Measurements from ENCODE around the gene GRK6.

GRK6 gene

DNA sequence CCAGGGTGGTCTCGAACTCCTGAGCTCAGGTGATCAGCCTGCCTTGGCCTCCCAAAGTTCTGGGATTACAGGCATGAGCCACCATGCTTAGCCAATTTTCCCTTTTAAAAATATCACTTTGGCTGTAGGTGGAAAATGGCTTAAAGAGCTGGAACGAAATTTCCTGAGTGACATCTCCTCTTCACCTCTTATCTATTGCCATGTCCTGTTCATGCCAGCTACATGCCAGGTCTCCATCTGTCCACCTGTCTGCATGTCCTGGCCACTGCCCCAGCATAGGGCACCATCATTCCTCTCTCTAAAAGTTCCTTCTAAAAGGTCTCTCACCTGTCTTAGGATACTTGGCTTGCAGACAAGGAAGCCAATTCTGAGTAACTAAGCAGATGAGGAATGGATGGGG is 2.8 kb upstream of the GRK6 start:
- TF ChIP-seq, protein P1, sequence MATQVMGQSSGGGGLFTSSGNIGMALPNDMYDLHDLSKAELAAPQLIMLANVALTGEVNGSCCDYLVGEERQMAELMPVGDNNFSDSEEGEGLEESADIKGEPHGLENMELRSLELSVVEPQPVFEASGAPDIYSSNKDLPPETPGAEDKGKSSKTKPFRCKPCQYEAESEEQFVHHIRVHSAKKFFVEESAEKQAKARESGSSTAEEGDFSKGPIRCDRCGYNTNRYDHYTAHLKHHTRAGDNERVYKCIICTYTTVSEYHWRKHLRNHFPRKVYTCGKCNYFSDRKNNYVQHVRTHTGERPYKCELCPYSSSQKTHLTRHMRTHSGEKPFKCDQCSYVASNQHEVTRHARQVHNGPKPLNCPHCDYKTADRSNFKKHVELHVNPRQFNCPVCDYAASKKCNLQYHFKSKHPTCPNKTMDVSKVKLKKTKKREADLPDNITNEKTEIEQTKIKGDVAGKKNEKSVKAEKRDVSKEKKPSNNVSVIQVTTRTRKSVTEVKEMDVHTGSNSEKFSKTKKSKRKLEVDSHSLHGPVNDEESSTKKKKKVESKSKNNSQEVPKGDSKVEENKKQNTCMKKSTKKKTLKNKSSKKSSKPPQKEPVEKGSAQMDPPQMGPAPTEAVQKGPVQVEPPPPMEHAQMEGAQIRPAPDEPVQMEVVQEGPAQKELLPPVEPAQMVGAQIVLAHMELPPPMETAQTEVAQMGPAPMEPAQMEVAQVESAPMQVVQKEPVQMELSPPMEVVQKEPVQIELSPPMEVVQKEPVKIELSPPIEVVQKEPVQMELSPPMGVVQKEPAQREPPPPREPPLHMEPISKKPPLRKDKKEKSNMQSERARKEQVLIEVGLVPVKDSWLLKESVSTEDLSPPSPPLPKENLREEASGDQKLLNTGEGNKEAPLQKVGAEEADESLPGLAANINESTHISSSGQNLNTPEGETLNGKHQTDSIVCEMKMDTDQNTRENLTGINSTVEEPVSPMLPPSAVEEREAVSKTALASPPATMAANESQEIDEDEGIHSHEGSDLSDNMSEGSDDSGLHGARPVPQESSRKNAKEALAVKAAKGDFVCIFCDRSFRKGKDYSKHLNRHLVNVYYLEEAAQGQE (IDR thresholded peaks at IDR 0.05; ENCODE audit: insufficient read depth in 1 of 2, low read depth in 2 of 2, low read length in 2 of 2) = no peak
- TF ChIP-seq TAF1 (IDR thresholded peaks at IDR 0.05; ENCODE audit: borderline replicate concordance, insufficient read depth, low read length) (no peak), FOXP2 (optimal IDR thresholded peaks at IDR 0.05; ENCODE audit: borderline replicate concordance, extremely low read depth, extremely low read length, insufficient read depth) (no peak), POLR2AphosphoS5 (IDR thresholded peaks at IDR 0.05; ENCODE audit: low read depth, low read length) (no peak), SIN3A (IDR thresholded peaks at IDR 0.05; ENCODE audit: borderline replicate concordance, insufficient read depth, low read length) (no peak)

DNA sequence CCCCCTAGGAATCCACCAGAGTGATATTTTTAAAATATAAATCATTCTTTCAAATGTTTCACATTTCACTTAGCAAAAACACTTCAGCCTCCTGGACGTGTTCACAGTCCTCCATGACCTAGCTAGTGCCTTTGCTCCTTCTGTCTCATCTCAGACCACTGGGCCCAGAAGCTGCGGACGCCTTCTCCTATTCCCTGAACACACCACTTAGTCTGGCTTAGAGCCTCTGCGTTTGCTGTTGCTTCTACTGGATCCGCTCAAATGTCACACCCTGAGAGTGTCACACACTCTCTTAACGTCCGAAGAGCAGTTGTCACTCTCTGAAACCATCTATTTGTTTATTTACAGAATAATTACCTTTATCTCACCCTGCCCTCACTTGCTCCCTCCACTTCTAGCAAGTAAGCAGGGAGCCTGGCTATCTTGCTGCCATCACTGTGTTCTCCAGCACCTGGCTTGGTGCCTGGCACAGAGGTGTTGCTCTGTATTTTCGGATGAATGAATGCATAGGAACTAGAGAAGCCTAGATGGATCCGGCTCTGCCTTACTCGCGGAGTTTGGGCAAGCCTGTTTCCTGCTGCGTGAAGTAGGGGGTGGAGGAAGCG is 1.2 kb upstream of the GRK6 start:
- TF ChIP-seq SIN3A (IDR thresholded peaks at IDR 0.05; ENCODE audit: borderline replicate concordance, insufficient read depth, low read length) (no peak), TAF1 (IDR thresholded peaks at IDR 0.05; ENCODE audit: borderline replicate concordance, insufficient read depth, low read length) (no peak), FOXP2 (optimal IDR thresholded peaks at IDR 0.05; ENCODE audit: borderline replicate concordance, extremely low read depth, extremely low read length, insufficient read depth) (no peak), POLR2AphosphoS5 (IDR thresholded peaks at IDR 0.05; ENCODE audit: low read depth, low read length) (no peak)
- TF ChIP-seq, protein P1 (IDR thresholded peaks at IDR 0.05; ENCODE audit: insufficient read depth in 1 of 2, low read depth in 2 of 2, low read length in 2 of 2) = no peak

DNA sequence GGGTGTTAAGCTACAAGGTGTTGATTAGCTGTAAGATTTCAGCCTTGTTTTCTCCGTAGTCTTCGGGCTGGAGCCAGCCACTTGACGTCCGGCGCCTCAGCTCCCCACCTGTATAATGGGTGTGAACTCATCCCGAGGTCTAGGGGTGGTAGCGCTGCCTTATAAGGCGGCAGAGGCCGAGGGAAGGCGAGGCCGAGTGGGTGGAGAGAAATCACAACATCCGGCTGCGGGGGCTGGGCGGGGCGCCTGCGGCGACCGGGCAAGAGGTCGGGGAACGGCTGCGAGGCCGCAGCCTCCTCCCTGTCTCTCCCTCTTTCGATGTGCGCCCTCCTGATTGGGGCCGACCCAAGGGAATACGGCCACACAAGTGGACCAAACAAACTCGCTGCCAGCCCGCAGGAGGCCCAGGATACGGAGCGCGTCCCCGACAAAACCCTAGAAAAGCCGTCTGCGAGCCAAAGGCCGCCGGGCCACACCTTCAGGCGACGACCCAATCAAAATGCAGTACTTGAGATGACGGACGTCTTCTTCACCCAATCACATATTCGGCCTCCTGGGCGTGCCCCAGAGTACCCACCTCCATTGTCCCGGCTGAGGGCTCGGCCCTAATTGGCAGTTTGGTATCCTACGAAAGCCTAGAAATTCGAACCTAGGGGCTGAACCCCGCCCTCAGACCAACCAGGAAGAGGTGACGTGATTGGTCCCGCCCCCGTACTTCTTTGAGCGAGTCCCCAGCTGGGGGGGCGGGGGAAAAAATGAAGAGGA is 493 bp upstream of the GRK6 start:
- TF ChIP-seq SIN3A (IDR thresholded peaks at IDR 0.05; ENCODE audit: borderline replicate concordance, insufficient read depth, low read length) (peak; percentile 77; the same call in 1 of the 2 replicates), POLR2AphosphoS5 (IDR thresholded peaks at IDR 0.05; ENCODE audit: low read depth, low read length) (peak; percentile 78), FOXP2 (optimal IDR thresholded peaks at IDR 0.05; ENCODE audit: borderline replicate concordance, extremely low read depth, extremely low read length, insufficient read depth) (peak; percentile 67), TAF1 (IDR thresholded peaks at IDR 0.05; ENCODE audit: borderline replicate concordance, insufficient read depth, low read length) (0 out of 2 replicates have a peak, but pooled peaks have one; percentile 15)
- TF ChIP-seq, protein P1 (IDR thresholded peaks at IDR 0.05; ENCODE audit: insufficient read depth in 1 of 2, low read depth in 2 of 2, low read length in 2 of 2) = no peak

DNA sequence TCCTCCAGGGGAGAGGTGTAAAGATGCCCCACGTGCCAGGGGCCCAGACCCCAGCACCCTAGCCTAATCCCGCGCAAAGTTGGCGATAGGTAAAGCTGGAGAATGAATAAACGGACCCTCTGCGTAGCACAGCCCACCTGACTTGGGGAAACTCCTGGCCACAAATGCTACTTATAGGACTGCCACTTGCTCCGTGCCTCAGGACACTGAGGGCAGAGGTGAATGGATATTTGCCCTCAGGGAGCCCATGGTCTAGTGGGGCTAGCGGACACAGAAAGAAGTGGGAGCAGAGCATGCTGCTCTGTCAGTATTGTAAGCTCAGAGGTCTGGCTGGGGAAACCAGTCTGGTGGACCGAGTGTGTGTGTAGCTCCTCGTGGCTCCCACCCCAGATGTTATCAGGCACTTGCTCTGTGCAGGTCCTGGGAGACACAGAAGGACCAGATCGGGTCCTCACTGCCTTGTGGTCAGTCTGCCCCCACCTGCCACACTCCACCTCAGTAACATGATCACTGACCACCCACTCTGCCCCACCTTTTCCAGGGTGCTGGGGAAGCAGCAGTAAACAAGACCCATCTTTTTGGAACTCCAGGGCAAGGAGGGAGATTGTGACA is 841 bp downstream of the GRK6 start:
- TF ChIP-seq FOXP2 (optimal IDR thresholded peaks at IDR 0.05; ENCODE audit: borderline replicate concordance, extremely low read depth, extremely low read length, insufficient read depth) (no peak), TAF1 (IDR thresholded peaks at IDR 0.05; ENCODE audit: borderline replicate concordance, insufficient read depth, low read length) (no peak), POLR2AphosphoS5 (IDR thresholded peaks at IDR 0.05; ENCODE audit: low read depth, low read length) (no peak), SIN3A (IDR thresholded peaks at IDR 0.05; ENCODE audit: borderline replicate concordance, insufficient read depth, low read length) (no peak)
- TF ChIP-seq, protein P1 (IDR thresholded peaks at IDR 0.05; ENCODE audit: insufficient read depth in 1 of 2, low read depth in 2 of 2, low read length in 2 of 2) = no peak
